Breast epithelium (tissue), 4 donors: Measurements from ENCODE around the gene GLT8D2. TPM values are rescaled to one million over a fixed set of nuclear protein-coding genes. Genes with fewer than 3 reads are reported as not detected.
"Not testable (repeated sequence)": the region's sequence is repeated elsewhere in the genome, so short reads cannot be mapped to it uniquely, and the experiment has no call there.

Experiments
- DNase-seq, 2 donors: peaks; one replicate each; pipeline ENCODE4 v3.0.0-alpha.2; 2019; ENCODE audit warnings: low spot score in 2 of 2
- H3K27ac ChIP-seq, 2 donors: fragments of 200-600 bp; sonication (generic) in 1 of 2; one replicate each; pipeline ENCODE4 v1.5.1; 2016 to 2019; ENCODE audit warnings: mild to moderate bottlenecking in 1 of 2
- H3K27me3 ChIP-seq, 2 donors: fragments of 200-600 bp; sonication (generic) in 1 of 2; one replicate each; pipeline versions ENCODE4 v1.5.1 to v1.6.0; 2017 to 2019; ENCODE audit warnings: control low read depth in 1 of 2, mild to moderate bottlenecking in 1 of 2
- H3K36me3 ChIP-seq: fragments of 200-600 bp; one replicate; pipeline ENCODE4 v1.5.1; 2019
- H3K4me1 ChIP-seq, 2 donors: fragments of 200-600 bp; sonication (generic); one replicate each; pipeline ENCODE4 v1.5.1; 2016 to 2019; ENCODE audit warnings: control low read depth in 1 of 2
- H3K4me3 ChIP-seq, 3 donors: fragments of 200-600 bp; sonication (generic); 1 replicate in 2 of 3; 2 replicates in 1 of 3; pipeline ENCODE4 v1.5.1; 2016 to 2019; ENCODE audit warnings: mild to moderate bottlenecking in 3 of 3, moderate library complexity in 2 of 3
- H3K9me3 ChIP-seq, 2 donors: fragments of 200-600 bp; sonication (generic) in 1 of 2; one replicate each; pipeline ENCODE4 v1.5.1; 2016 to 2019; ENCODE audit warnings: control low read depth in 1 of 2
- CTCF ChIP-seq, 3 donors: fragments of 450-650 bp; IDR thresholded peaks; one replicate each; pipeline ENCODE4 v1.5.1; 2016 to 2017; ENCODE audit warnings: antibody characterized with exemption in 3 of 3, mild to moderate bottlenecking in 3 of 3, moderate library complexity in 3 of 3
- POLR2A ChIP-seq: fragments of 450-650 bp; IDR thresholded peaks from one replicate; pipeline ENCODE4 v1.6.1; 2016; ENCODE audit warnings: antibody characterized with exemption, mild to moderate bottlenecking, moderate library complexity
- POLR2AphosphoS5 ChIP-seq, 3 donors: sonication (generic); formaldehyde crosslinking; IDR thresholded peaks; one replicate each; pipeline ENCODE4 v1.6.1; 2017; ENCODE audit warnings: antibody characterized with exemption in 3 of 3
- intact Hi-C: fragments of 100-400 bp; cut with DNase I; formaldehyde crosslinking; loops from one replicate; pipeline ENCODE4 v1.15.1; 2023; ENCODE audit warnings: low total_unique reads
- total RNA-seq, 3 donors: library from RNA; depleted of rRNA; stranded (reverse); fragments of >200 nt; gene quantifications; one replicate each; pipeline ENCODE4 v1.1.0, GENCODE V29; 2016

GLT8D2 gene
- total RNA-seq, 3 donors from 2014 or later, result 8.6 to 20.8 (median 16.1) TPM

DNA sequence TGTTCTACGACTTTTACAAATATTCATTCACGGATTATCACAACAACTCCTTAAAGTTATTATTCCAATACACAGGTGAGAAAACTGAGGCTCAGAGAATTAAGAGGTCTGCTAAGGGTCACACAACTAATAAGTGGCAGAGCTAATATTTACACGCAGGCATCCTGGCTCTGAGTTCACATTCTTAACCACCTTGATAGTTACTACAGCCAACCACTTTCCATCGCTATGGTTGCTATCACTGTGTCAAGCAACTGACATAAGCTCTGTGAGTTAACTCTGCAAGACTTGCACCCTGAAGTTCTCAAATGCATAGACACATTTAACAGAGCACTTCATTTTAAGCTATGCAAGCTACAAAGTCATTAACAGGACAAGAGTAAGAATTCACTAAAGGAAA is 3.7 kb downstream of the GLT8D2 start:
- Histone ChIP-seq H3K4me1 (peaks cover 0 to 11% of the 10 kb centered on the region in 2 donors), H3K36me3 (no peaks in the 10 kb centered on the region), H3K27me3 (no peaks in the 10 kb centered on the region), H3K4me3 (no peak overlapping the region), H3K9me3 (no peaks in the 10 kb centered on the region), H3K27ac (no peak overlapping the region)
- no peak for DNase-seq
- intact Hi-C loops, result loop anchor here (2.0 kb wide), 1 partner anchor 78 kb away; no protein-coding TSS in a partner anchor
- no peak for TF ChIP-seq POLR2AphosphoS5 (IDR thresholded peaks at IDR 0.05)
- no peak for TF ChIP-seq CTCF (IDR thresholded peaks at IDR 0.05)
- TF ChIP-seq POLR2A, result no peak

DNA sequence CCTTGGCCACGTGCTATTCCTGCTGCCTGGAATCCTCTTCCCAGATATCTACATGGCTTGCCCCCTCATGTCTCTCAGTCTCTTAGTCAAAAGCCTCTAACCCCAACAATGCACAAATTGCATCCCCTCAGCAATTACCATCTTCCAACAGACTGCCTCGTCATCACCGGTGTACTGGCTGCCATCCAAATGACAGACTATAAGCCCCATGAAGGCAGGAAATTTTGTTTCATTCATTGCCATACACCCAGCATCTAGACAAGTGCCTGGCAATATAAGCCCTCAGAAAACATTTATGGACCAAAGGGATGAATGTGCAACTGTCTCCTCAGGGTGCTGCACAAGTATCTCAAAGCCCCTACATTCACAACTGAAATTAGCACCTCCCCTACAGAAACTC is 5.8 kb downstream of the GLT8D2 start:
- Histone ChIP-seq H3K27ac (no peak overlapping the region), H3K9me3 (no peaks in the 10 kb centered on the region), H3K4me3 (no peak overlapping the region), H3K4me1 (peaks cover 0 to 5% of the 10 kb centered on the region in 2 donors), H3K36me3 (no peaks in the 10 kb centered on the region), H3K27me3 (no peaks in the 10 kb centered on the region)
- DNase-seq, result no peak
- TF ChIP-seq CTCF (IDR thresholded peaks at IDR 0.05) (no peak), POLR2A (no peak)
- intact Hi-C loops, result no loop called here

DNA sequence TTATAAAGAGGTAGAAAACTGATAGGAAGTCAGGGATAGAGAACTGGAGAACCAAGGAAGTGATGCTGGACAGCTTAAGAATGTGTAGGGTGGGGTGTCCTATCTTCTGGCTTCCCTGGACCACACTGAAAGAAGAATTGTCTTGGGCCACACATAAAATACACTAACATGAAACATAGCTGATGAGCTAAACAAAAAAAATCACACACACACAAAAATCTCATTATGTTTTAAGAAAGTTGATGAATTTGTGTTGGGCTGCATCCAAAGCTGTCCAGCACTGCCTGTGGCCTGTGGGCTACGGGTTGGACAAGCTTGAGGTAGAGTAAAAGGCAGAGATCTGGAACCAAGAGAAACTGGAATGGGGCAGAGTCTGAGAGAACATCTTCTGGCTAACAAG is 7.4 kb downstream of the GLT8D2 start:
- TF ChIP-seq CTCF (IDR thresholded peaks at IDR 0.05), result no peak
- no peak for TF ChIP-seq POLR2A
- TF ChIP-seq POLR2AphosphoS5 (IDR thresholded peaks at IDR 0.05), result no peak
- no peaks in the 10 kb centered on the region for H3K36me3 ChIP-seq
- intact Hi-C loops, result no loop called here
- H3K4me3 ChIP-seq, result no peak overlapping the region
- no peak for DNase-seq
- no peak overlapping the region for H3K27ac ChIP-seq
- no peaks in the 10 kb centered on the region for H3K9me3 ChIP-seq
- peaks cover 0 to 5% of the 10 kb centered on the region in 2 donors for H3K4me1 ChIP-seq
- no peaks in the 10 kb centered on the region for H3K27me3 ChIP-seq

- H3K27ac ChIP-seq, H3K9me3 ChIP-seq, intact Hi-C loops, DNase-seq, H3K4me1 ChIP-seq, H3K36me3 ChIP-seq, H3K4me3 ChIP-seq, H3K27me3 ChIP-seq: not testable (repeated sequence)
Measured at GRCh38 chr12:104039769-104040168, 10.2 kb downstream of the GLT8D2 start.

DNA sequence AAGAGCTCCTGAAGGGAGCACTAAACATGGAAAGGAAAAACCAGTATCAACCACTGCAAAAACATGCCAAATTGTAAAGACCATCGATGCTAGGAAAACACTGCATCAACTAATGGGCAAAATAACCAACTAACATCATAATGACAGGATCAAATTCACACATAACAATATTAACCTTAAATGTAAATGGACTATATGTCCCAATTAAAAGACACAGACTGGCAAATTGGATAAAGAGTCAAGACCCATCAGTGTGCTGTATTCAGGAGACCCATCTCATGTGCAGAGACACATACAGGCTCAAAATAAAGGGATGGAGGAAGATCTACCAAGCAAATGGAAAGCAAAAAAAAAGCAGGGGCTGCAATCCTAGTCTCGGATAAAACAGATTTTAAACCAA is 13.8 kb downstream of the GLT8D2 start:
- H3K36me3 ChIP-seq, H3K4me3 ChIP-seq, DNase-seq, H3K27me3 ChIP-seq, H3K9me3 ChIP-seq, H3K27ac ChIP-seq, intact Hi-C loops, H3K4me1 ChIP-seq: not testable (repeated sequence)

GRCh38 chr12:104030596-104030995 is 19.4 kb downstream of the GLT8D2 start:
- H3K27me3 ChIP-seq, H3K4me1 ChIP-seq, H3K27ac ChIP-seq, H3K9me3 ChIP-seq, DNase-seq, intact Hi-C loops, H3K36me3 ChIP-seq, H3K4me3 ChIP-seq: not testable (repeated sequence)

GRCh38 chr12:104026841-104027599 is 23.0 kb downstream of the GLT8D2 start:
- TF ChIP-seq POLR2A, result no peak
- no peak for TF ChIP-seq CTCF (IDR thresholded peaks at IDR 0.05)
- no peak for TF ChIP-seq POLR2AphosphoS5 (IDR thresholded peaks at IDR 0.05)
- intact Hi-C loops, result no loop called here

More at GRCh38 chr12:104026841-104027599, 23.0 kb downstream of the GLT8D2 start:
- Histone ChIP-seq H3K9me3 (peaks cover 0 to 7% of the 10 kb centered on the region in 2 donors), H3K27ac (no peak overlapping the region), H3K4me1 (no peaks in the 10 kb centered on the region), H3K4me3 (no peak overlapping the region), H3K27me3 (no peaks in the 10 kb centered on the region), H3K36me3 (no peaks in the 10 kb centered on the region)
- DNase-seq, result no peak
